GM23338 (cell line): ENCODE measurements around the gene ID2. TPM values are rescaled to one million over a fixed set of nuclear protein-coding genes. Genes with fewer than 3 reads are reported as not detected.

Experiments
- ATAC-seq: fragments of 200-7000 bp; cut with Tn5 transposase; 3 replicates; pipeline ENCODE4 v1.9.1; 2020
- DNase-seq: peaks from one replicate; pipeline ENCODE4 v3.0.0-alpha.2; 2015; ENCODE audit warnings: low spot score
- H2AFZ ChIP-seq: fragments of 200-600 bp; sonication (generic); 2 replicates; pipeline ENCODE4 v1.8.0; 2016; ENCODE audit warnings: antibody characterized with exemption, mild to moderate bottlenecking, moderate library complexity
- H3F3A ChIP-seq: fragments of 200-600 bp; sonication (generic); replicated peaks from 2 replicates; pipeline ENCODE4 v1.8.0; 2017; ENCODE audit warnings: antibody characterized with exemption, mixed run types, low read depth
- H3K27ac ChIP-seq: fragments of 200-600 bp; sonication (generic); 2 replicates; pipeline ENCODE4 v1.6.1; 2016; ENCODE audit warnings: low read depth
- H3K27me3 ChIP-seq: fragments of 200-600 bp; sonication (generic); 2 replicates; pipeline ENCODE4 v1.8.0; 2016; ENCODE audit warnings: mild to moderate bottlenecking, mixed run types, moderate library complexity; ENCODE audit not compliant: insufficient read depth
- H3K36me3 ChIP-seq: fragments of 200-600 bp; sonication (generic); 2 replicates; pipeline ENCODE4 v1.8.0; 2016; ENCODE audit warnings: mild to moderate bottlenecking; ENCODE audit not compliant: insufficient read depth
- H3K4me1 ChIP-seq: fragments of 200-600 bp; sonication (generic); 2 replicates; pipeline ENCODE4 v1.8.0; 2016; ENCODE audit warnings: mild to moderate bottlenecking, moderate library complexity; ENCODE audit not compliant: insufficient read depth
- H3K4me2 ChIP-seq: fragments of 200-600 bp; sonication (generic); 2 replicates; pipeline ENCODE4 v1.7.1; 2017; ENCODE audit warnings: mixed run types
- H3K4me3 ChIP-seq: fragments of 200-600 bp; sonication (generic); 2 replicates; pipeline ENCODE4 v1.6.1; 2016; ENCODE audit warnings: mixed run types
- H3K79me2 ChIP-seq: fragments of 200-600 bp; sonication (generic); replicated peaks from 2 replicates; pipeline ENCODE4 v1.8.0; 2017; ENCODE audit warnings: mild to moderate bottlenecking; ENCODE audit not compliant: insufficient read depth
- H3K9me2 ChIP-seq: fragments of 200-600 bp; sonication (generic); 2 replicates; pipeline ENCODE4 v1.8.0; 2017; ENCODE audit not compliant: insufficient read depth
- H4K20me1 ChIP-seq: fragments of 200-600 bp; sonication (generic); replicated peaks from 2 replicates; pipeline ENCODE4 v1.8.0; 2017; ENCODE audit warnings: mild to moderate bottlenecking; ENCODE audit not compliant: insufficient read depth
- H3K27ac Mint-ChIP-seq: 2 replicates; pipeline ENCODE4 v1.8.0; 2020; ENCODE audit warnings: inconsistent platforms, mild to moderate bottlenecking, moderate library complexity, mixed read lengths
- H3K27me3 Mint-ChIP-seq: 3 replicates; pipeline ENCODE4 v1.8.0; 2022; ENCODE audit warnings: low read depth, mild to moderate bottlenecking, moderate library complexity, mixed read lengths, inconsistent platforms; ENCODE audit not compliant: insufficient read depth, poor library complexity
- H3K36me3 Mint-ChIP-seq: 3 replicates; pipeline ENCODE4 v1.8.0; 2021; ENCODE audit warnings: low read depth, mild to moderate bottlenecking, inconsistent platforms, moderate library complexity, mixed read lengths
- H3K4me1 Mint-ChIP-seq: 3 replicates; pipeline ENCODE4 v1.8.0; 2020; ENCODE audit warnings: mild to moderate bottlenecking, inconsistent platforms, mixed read lengths
- H3K4me3 Mint-ChIP-seq: 3 replicates; pipeline ENCODE4 v1.8.0; 2021; ENCODE audit warnings: moderate library complexity, mild to moderate bottlenecking, inconsistent platforms, mixed read lengths
- H3K9me3 Mint-ChIP-seq: 3 replicates; pipeline ENCODE4 v1.8.0; 2020; ENCODE audit warnings: moderate library complexity, mild to moderate bottlenecking, inconsistent platforms, mixed read lengths
- CREB1 ChIP-seq: fragments of 250-450 bp; sonication (Bioruptor Pico); IDR thresholded peaks from 2 replicates; pipeline ENCODE4 v1.5.0; 2020; ENCODE audit warnings: low read depth, mild to moderate bottlenecking, moderate library complexity
- CTCF ChIP-seq, 2 experiments: fragments of 200-600 bp in 1 of 2; sonication (generic) in 1 of 2; conservative IDR thresholded peaks; 2 replicates each; pipeline versions ENCODE4 v1.5.1 to v1.6.1; 2016 to 2017; ENCODE audit warnings: antibody characterized with exemption in 2 of 2, low read depth in 2 of 2, mild to moderate bottlenecking in 2 of 2, moderate library complexity in 1 of 2
- EZH2phosphoT487 ChIP-seq: fragments of 200-600 bp; sonication (generic); IDR thresholded peaks from one replicate; pipeline ENCODE4 v1.8.1; 2018; ENCODE audit warnings: antibody characterized with exemption; ENCODE audit not compliant: unreplicated experiment
- JUNB ChIP-seq: IDR thresholded peaks from one replicate; pipeline ENCODE4 v1.6.1; 2016; ENCODE audit warnings: antibody characterized with exemption; ENCODE audit not compliant: unreplicated experiment
- NANOG ChIP-seq: IDR thresholded peaks from 2 replicates; pipeline ENCODE4 v1.6.1; 2016; ENCODE audit warnings: antibody characterized with exemption, borderline replicate concordance
- POLR2AphosphoS5 ChIP-seq: IDR thresholded peaks from 2 replicates; pipeline ENCODE4 v1.6.1; 2016; ENCODE audit warnings: antibody characterized with exemption, low read depth
- STAT1 ChIP-seq: IDR thresholded peaks from one replicate; pipeline ENCODE4 v1.6.1; 2016; ENCODE audit warnings: antibody characterized with exemption; ENCODE audit not compliant: unreplicated experiment
- ZNF462 ChIP-seq: fragments of 250-450 bp; sonication (Bioruptor Pico); IDR thresholded peaks from 2 replicates; pipeline ENCODE4 v1.5.0; 2020; ENCODE audit warnings: mild to moderate bottlenecking, moderate library complexity
- polyA plus RNA-seq: library from polyadenylated mRNA; unstranded; fragments of >200 nt; fragmentation: Nextera tagmentation; extraction: Ambion mirVana; gene quantifications from 2 replicates; pipeline ENCODE4 v1.2.1, GENCODE V29; 2016
- total RNA-seq: library from RNA; depleted of rRNA; stranded (reverse); fragments of >200 nt; shearing (Covaris generic); gene quantifications from 2 replicates; pipeline ENCODE4 v1.2.3, GENCODE V29; 2014

Gene ID2
- total and polyA plus RNA-seq, 2 experiments from 2014 or later: 87.0 to 110 TPM

- TF ChIP-seq NANOG: no peak
- no peak for TF ChIP-seq STAT1
- TF ChIP-seq JUNB: no peak
- TF ChIP-seq CREB1: no peak
- TF ChIP-seq ZNF462: peak; percentile 64; the same call in 1 of the 2 replicates
- TF ChIP-seq EZH2phosphoT487: no peak
- TF ChIP-seq CTCF (conservative IDR thresholded peaks at IDR 0.05; ENCODE audit: low read depth in 2 of 2): no peak
- TF ChIP-seq POLR2AphosphoS5: no peak
- ATAC-seq: peak; percentile 69
- H3K4me3 Mint-ChIP-seq: peak overlapping the region; percentile 45
- Histone ChIP-seq H3K4me2 (peak overlapping the region; percentile 63), H3F3A (no peaks in the 10 kb centered on the region), H3K9me2 (peaks cover 4% of the 10 kb centered on the region; the same call in 1 of the 2 replicates), H3K79me2 (no peaks in the 10 kb centered on the region), H4K20me1 (no peaks in the 10 kb centered on the region), H3K27me3 (peaks cover 10% of the 10 kb centered on the region; the same call in 1 of the 2 replicates), H2AFZ (peak overlapping the region; percentile 30), H3K4me3 (peak overlapping the region; percentile 23; the same call in 1 of the 2 replicates), H3K27ac (no peak overlapping the region), H3K4me1 (peaks cover 41% of the 10 kb centered on the region), H3K36me3 (no peaks in the 10 kb centered on the region)
- peak overlapping the region; percentile 2; the same call in 1 of the 2 replicates for H3K27ac Mint-ChIP-seq
- no peaks in the 10 kb centered on the region; the same call in 2 of the 3 replicates for H3K36me3 Mint-ChIP-seq
- no peaks in the 10 kb centered on the region for H3K9me3 Mint-ChIP-seq
- peak; percentile 72 for DNase-seq
- peaks cover 37% of the 10 kb centered on the region for H3K4me1 Mint-ChIP-seq
- H3K27me3 Mint-ChIP-seq: peaks cover 23% of the 10 kb centered on the region
Measured at GRCh38 chr2:8636721-8637636, 44.9 kb upstream of the ID2 start.
